GM18507 (cell line): Measurements from ENCODE around the gene FERMT2.

ENCODE experiments used
- DNase-seq: peaks from one replicate; pipeline ENCODE4 v3.0.0; 2011; ENCODE audit warnings: low read depth; ENCODE audit not compliant: insufficient read length; ENCODE audit errors: extremely low spot score
- FAIRE-seq: peaks from 2 replicates; lab custom pipeline; 2011; peaks lifted over from hg19 to GRCh38; lab: Jason Lieb, UNC

The FERMT2 gene

DNA sequence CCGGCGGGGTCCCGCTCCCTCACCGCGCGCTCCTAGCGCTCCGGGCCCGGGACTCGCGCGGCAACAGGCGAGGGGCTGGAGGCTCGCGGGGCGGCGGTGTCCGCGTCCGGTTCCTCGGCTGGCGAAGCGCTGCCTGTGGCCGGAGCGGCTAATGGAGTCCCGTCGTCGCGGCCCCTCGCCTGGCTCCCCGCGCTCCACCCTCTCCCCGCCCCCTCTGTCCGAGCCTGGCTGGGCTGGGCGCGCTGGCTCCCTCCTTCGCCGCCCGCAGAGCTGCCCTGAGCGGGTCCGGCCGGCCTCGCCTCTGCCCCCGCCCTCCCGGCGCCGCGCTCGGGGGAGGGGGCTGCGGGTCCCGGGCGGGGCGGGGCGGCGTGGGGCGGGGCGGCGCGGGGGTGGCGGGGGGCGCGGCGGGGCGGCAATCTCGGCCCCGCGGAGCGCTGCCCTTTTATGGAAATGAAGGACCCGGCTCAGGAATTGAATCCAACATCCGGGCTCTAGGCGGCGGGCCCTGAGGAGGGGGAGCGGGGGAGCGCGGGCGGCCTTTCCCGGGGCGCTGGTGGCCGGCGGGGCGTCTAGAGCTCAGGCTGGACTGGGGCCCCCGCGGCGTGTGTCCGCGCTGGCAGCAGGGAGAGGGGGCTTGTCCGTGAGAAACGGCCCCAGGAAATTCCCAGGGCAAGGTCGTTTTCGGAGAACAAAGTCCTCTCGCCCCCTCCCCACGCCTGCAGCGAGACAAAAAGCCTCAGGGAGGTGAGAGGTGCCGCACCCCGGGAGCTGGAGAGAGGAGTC, at the start of gene FERMT2:
FERMT2 (minus strand) TSS at position 153 of the 783 bp plus-strand sequence. CDS start 482 bp downstream, outside the sequence.
- DNase-seq (no peak), FAIRE-seq (no peak)

- DNase-seq (no peak), FAIRE-seq (no peak)
Measured at GRCh38 chr14:52998376-52999015, 47.6 kb upstream of the FERMT2 start.

- FAIRE-seq (no peak), DNase-seq (no peak)
Measured at GRCh38 chr14:52996493-52996892, 45.6 kb upstream of the FERMT2 start.

DNA sequence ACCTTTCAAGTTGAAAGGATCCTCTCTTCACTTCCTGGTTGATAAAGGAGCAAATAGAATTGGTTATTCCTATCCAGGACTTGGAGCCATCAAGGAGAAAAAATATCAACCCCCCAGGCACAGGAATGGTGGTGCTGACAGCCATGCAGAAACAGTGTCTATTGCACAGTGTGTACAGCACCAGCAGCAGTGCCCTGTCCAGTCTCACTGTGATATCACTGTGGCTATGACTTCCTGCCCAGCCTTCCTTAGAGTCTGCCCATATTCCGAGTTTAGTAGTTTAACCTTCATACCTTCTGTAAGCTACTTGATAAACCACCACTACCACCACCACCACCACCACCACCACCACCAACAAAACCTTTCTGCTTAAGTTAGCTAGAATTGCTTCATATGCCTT, 45.1 kb upstream of the FERMT2 start:
- no peak for DNase-seq
- FAIRE-seq, result no peak

DNA sequence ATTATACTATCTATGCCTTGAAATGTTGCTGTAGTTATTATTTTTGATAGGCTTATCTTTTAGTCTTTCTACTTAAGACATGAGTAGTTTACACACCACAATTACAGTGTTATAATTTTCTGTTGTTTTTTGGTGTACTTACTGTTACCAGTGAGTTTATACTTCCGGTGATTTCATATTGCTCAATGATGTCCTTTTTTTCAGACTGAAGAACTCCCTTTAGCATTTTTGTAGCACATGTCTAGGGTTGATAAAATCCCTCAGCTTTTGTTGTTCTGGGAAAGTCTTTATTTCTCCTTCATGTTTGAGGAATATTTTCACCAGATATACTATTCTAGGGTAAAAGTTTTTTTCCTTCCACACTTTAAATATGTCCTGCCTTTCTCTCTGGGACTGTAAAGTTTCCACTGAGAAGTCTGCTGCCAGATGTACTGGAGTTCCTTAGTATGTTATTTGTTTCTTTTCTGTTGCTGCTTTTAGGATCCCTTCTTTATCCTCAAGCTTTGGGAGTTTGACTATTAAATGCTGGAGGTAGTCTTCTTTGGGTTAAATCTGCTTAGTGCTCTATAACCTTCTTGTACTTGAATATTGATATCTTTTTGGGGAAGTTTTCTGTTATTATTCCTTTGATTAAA, 41.5 kb upstream of the FERMT2 start:
- no peak for FAIRE-seq
- DNase-seq, result no peak

DNA sequence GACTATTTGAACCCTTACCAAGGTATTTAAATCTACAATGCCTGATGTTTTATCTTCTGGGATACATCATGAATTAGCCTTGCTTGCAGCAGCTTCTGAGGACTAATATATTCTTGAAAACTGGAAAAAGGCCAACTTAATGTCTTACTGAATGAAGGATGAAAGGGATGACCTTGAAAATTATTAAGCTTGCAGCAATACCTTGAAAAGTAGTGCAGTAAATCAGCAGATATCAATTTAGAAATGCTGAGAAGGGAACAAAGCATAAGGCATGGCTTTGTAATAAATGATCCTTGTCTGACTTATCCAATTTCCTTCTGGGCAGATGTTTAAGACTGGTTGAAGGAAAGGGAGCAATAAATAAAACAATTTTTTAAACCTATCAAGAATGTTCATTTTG, 37.3 kb upstream of the FERMT2 start:
- DNase-seq, result no peak
- FAIRE-seq, result no peak

DNA sequence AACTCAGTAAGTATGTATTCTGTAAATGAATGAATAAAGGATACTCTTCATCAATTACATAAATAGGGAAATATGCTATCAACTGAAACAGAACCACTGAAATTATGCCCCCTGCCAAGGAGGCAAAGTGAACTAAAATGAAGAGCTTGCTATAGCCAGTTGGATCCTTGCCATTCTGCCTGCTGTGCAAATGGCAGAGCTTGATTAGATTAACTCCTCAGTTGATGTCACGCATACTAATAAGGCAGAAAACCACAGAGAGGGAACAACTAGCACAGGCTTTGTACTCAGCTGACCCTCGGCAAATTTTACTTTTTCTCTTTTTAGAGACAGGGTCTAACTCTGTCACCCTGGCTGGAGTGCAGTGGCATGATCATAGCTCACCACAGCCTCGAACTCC, 36.7 kb upstream of the FERMT2 start:
- FAIRE-seq (no peak), DNase-seq (no peak)

- DNase-seq, result no peak
- FAIRE-seq, result no peak
Measured at GRCh38 chr14:52987042-52987441, 36.2 kb upstream of the FERMT2 start.

DNA sequence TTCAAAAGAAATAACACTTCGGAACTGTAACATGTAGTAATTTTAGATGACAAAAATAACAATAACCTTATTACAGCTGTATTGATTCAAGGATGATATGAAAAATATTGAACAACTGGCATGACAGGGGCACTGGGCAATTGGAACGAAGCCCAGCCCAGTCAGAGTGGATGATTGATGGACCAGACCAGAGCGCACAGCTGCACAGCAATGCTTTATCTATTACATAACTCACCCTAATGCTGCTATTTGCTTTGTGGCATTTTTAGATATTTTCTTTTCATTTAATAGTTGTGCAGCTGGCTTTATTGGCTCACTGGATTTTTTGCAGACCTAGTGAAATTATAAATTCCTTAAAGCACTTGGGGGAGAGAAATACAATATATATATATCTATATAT, 26.9 kb upstream of the FERMT2 start:
- DNase-seq (no peak), FAIRE-seq (no peak)

GRCh38 chr14:52974406-52974805, 23.6 kb upstream of the FERMT2 start:
- FAIRE-seq (no peak), DNase-seq (no peak)

DNA sequence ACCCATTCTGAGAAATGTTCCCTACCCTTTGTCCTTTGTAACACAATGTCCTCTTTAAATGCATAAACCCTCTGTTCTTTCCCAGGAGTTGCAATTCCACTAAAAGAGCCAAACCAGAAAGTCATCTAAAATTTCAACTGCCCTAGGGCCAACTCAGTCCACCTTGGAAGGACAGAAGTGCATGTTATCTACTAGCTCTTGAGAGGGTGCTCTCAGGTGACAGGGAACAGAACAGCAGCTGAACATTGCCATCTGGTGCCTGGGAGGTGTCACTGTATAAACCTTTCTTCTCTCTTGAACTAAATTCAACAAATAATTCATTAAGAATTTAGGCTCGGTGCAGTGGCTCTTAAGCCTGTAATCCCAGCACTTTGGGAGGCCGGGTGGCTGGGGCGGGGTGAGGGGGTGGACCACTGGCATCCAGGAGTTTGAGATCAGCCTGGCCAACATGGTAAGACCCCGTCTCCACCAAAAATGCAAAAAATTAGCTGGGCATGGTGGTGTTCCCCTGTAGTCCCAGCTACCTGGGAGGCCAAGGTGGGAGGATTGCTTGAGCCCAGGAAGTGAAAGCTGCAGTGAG, 10.3 kb upstream of the FERMT2 start:
- DNase-seq (peak; percentile 32), FAIRE-seq (peak; percentile 51)

GRCh38 chr14:52960627-52961026, 9.8 kb upstream of the FERMT2 start:
- no peak for DNase-seq
- no peak for FAIRE-seq

DNA sequence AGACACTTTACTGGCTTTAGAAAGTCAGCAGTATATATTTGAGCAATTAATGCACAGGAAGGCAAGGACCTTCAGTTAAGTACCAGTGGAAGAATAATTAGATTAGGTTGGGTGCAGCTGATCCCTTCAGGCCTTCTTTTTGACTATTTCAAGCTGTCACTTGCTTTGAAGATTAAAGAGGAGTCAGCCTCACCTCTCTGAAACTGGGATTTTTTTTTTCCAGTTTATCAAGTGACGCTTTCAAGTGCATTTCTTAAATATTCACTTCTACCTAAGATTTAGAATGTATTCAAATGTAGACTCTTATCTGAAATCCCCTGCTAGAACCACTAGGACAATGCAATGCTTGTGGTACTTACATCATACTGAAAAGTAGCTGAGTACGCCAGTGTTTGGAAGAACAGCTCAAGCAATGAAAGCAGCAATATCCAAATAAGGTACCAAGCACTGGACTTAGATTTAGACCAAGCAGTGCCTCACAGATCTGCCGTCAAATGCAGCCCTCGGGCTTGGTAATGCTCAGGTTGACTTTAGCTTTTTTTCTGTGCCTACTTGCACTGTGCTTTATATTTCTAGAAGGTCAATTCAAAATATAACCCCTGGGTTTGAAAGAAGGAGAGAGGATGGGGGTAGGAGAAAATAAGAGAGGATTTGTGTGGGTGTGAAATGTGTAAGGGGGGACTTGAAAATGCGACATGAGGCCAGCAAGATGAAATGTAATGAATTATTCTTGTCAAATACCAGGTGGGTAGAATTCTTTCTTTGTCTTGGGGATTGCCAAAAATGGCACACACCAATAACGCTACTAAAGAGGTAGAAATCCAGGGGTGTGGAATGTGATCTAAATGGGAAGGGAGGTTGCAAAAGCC, 3.7 kb upstream of the FERMT2 start:
- DNase-seq (no peak), FAIRE-seq (no peak)

DNA sequence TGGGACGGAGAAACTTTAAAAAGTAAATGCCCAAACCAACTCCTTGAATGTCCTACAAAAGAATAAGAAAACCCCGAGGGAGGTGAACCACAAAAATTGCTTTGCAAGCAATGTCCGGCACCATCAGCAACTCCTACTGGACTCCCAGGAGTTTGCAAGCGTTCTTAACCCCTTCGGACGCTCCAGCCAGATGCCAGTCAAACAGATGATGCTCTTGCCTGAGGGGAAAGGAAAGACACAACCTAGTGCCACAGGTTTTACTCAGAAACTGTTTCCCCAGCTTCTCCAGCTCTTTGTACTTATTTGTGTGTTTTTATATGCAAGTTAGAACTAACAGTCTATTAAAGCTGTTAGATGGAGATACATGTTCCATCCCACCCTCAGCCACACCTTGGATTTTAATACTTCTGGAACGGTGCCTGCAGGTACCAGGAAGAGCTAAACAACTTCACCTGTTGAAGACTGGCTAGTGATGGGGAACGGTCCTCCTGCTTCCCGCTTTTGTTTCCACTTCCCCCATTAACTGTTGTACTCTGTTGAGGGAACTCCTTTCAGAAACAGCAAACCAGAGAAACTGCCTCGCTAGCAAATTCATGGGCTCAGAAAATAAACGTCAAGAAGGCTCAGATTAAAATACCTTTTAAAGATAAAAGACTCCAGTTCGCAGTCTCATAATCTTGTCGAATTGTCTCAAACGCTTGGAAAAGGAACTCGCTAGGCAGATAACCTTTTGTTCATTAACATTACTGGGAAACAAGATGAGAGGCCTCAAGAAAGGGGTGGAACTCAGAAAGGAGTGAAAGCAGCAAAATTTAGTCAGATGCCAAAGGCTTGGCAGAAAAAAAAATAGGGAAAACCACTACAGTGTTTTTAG, 1.1 kb upstream of the FERMT2 start:
- FAIRE-seq (no peak), DNase-seq (no peak)

DNA sequence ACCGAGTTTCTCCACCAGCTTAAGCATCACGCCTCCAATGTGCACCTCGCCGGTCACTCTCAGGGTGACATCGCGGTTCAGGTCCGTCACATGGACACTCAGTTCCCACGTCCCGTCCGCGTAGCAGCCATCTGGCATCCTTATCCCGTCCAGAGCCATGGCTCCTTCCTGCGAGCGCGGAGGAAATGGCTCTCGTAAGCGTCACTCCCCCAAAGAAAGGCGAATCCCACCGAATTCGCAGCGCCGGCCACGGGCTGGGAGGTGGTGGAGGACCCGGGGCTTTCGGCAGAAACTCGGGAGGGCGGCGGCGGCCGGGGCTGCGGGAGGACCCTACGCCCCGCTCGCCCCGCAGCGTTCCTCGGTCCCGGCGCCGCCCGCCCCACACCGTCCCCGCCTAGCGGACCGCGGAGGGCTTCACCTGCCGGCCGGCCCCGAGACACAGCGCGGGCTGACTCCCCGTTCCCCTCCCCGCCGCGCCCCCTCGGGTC, 396 bp downstream of the FERMT2 start:
- DNase-seq (no peak), FAIRE-seq (no peak)

DNA sequence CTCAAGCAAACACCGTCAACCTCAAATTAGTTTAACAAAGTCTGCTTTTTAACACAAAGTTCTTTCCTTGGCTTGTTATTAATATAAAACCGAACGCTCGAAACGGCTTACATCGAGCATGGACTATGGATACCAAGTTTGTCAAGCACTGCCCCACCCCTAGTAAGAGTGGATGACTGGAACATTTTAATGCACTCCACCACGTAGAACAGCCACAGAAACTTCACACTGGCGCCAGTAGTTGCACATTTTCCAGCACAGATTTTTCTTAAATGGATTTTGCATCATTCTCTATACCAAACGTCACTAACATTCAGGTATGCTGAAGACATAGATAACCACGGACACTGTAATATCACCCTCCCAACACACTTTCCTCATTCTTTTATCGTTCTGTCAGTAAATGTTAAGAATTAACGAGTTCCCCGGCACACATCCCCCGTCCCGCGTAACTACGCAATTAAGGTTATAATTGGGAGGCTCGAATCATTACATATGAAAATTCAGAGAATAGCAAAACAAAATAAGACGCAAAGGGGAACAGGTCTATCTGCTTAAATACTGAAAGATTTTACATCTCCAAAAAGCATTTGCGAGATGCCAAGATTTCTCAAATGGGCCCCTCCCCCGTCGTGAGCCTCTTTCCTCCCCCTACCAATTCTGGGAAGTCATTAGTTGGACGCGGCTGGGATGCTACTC, 990 bp downstream of the FERMT2 start:
- FAIRE-seq (no peak), DNase-seq (no peak)

DNA sequence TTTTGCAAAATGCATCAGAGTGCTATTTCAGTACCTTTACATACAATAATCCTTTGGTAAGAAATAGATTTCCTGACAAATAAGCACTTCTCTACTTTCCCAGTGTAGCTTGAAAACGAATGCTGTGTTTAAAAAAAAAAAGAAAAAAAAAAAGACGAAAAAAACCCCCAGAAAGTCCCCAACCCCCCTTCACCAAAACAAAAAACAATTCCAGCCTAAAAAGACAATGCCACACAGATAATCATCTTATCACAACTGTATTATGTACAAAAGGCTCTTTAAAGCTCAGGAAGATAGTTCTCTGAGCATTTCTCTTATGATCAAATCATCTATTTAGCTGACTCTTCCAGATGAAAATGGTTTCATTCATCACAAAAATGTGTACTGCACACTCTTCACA, 1.6 kb downstream of the FERMT2 start:
- FAIRE-seq, result no peak
- no peak for DNase-seq

DNA sequence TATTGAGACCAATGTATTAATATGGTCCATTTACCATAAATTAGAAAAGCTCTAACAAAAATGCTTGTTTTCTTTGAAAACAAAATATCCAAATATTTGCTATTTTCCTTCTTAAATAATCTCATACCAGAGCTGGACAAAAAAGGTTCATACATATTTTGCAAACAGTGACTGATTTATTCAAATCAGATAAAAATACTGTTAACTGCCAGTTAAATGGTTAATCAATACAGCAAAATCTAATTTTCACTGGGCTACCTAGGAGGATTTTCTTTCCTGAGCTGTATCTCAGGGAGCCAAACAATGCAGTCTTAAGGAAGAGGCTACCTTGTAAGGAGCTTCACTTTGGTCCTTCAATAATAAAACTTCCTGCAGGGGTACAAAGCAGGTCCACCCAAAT, 2.0 kb downstream of the FERMT2 start:
- FAIRE-seq, result no peak
- DNase-seq, result no peak
